SK-N-MC (cell line): Measurements from ENCODE around the gene RPS6KB2.

Source experiments
- DNase-seq: peaks from one replicate; pipeline ENCODE4 v3.0.0-alpha.2; 2011; ENCODE audit warnings: low read depth, low spot score
- H3K27ac ChIP-seq: fragments of 200-600 bp; sonication (generic); 2 replicates; pipeline ENCODE4 v1.5.1; 2016; ENCODE audit warnings: mixed run types
- H3K36me3 ChIP-seq: fragments of 200-600 bp; sonication (generic); 2 replicates; pipeline ENCODE4 v1.6.1; 2017; ENCODE audit warnings: antibody characterized with exemption, low read length, mixed read lengths; ENCODE audit not compliant: insufficient read depth
- H3K4me3 ChIP-seq: fragments of 200-600 bp; sonication (generic); 2 replicates; pipeline ENCODE4 v1.5.1; 2016
- H3K9ac ChIP-seq: fragments of 200-600 bp; sonication (generic); 2 replicates; pipeline ENCODE4 v1.8.0; 2017; ENCODE audit warnings: mixed run types, mixed read lengths; ENCODE audit not compliant: insufficient read length
- H3K9me3 ChIP-seq: fragments of 200-600 bp; sonication (generic); 2 replicates; pipeline ENCODE4 v1.6.1; 2017; ENCODE audit warnings: low read depth, mild to moderate bottlenecking, antibody characterized with exemption, low read length, moderate library complexity, mixed read lengths
- EZH2 ChIP-seq: fragments of 200-600 bp; sonication (generic); IDR thresholded peaks from one replicate; pipeline ENCODE4 v1.6.1; 2017; ENCODE audit warnings: antibody characterized with exemption
- FOXP2 ChIP-seq: optimal IDR thresholded peaks from 2 replicates; pipeline ENCODE3; 2011; ENCODE audit warnings: mild to moderate bottlenecking, moderate library complexity; ENCODE audit not compliant: insufficient read depth; ENCODE audit errors: extremely low read length, control extremely low read depth
- POLR2AphosphoS5 ChIP-seq: IDR thresholded peaks from 2 replicates; pipeline ENCODE4 v1.6.1; 2012; ENCODE audit warnings: mild to moderate bottlenecking, low read depth, low read length, borderline replicate concordance

RPS6KB2 gene

GRCh38 chr11:67404515-67405195 is 23.6 kb upstream of the RPS6KB2 start:
- Histone ChIP-seq H3K27ac (no peak overlapping the region), H3K36me3 (peaks cover 3% of the 10 kb centered on the region; the same call in 1 of the 2 replicates), H3K9ac (no peak overlapping the region), H3K9me3 (no peaks in the 10 kb centered on the region), H3K4me3 (no peak overlapping the region)
- no peak for DNase-seq
- TF ChIP-seq POLR2AphosphoS5 (no peak), EZH2 (no peak), FOXP2 (no peak)

- H3K36me3 ChIP-seq: peaks cover 1% of the 10 kb centered on the region; the same call in 1 of the 2 replicates
- no peak overlapping the region for H3K9ac ChIP-seq
- no peak overlapping the region for H3K4me3 ChIP-seq
- no peaks in the 10 kb centered on the region for H3K9me3 ChIP-seq
- DNase-seq: no peak
- H3K27ac ChIP-seq: no peak overlapping the region
- TF ChIP-seq POLR2AphosphoS5 (no peak), FOXP2 (no peak), EZH2 (no peak)
Measured at GRCh38 chr11:67405196-67405567, 23.1 kb upstream of the RPS6KB2 start.

GRCh38 chr11:67405688-67406339 is 22.5 kb upstream of the RPS6KB2 start:
- Histone ChIP-seq H3K9me3 (no peaks in the 10 kb centered on the region), H3K4me3 (no peak overlapping the region), H3K27ac (no peak overlapping the region), H3K9ac (no peak overlapping the region), H3K36me3 (no peaks in the 10 kb centered on the region)
- DNase-seq: no peak
- TF ChIP-seq EZH2 (no peak), POLR2AphosphoS5 (no peak), FOXP2 (no peak)

- H3K4me3 ChIP-seq: no peak overlapping the region
- no peak overlapping the region for H3K9ac ChIP-seq
- H3K36me3 ChIP-seq: no peaks in the 10 kb centered on the region
- no peaks in the 10 kb centered on the region for H3K9me3 ChIP-seq
- no peak for DNase-seq
- TF ChIP-seq FOXP2: no peak
- H3K27ac ChIP-seq: no peak overlapping the region
Measured at GRCh38 chr11:67406420-67406968, 21.8 kb upstream of the RPS6KB2 start.

- Histone ChIP-seq H3K36me3 (no peaks in the 10 kb centered on the region), H3K27ac (no peak overlapping the region), H3K9me3 (no peaks in the 10 kb centered on the region), H3K4me3 (no peak overlapping the region), H3K9ac (no peak overlapping the region)
- TF ChIP-seq POLR2AphosphoS5 (no peak), EZH2 (no peak), FOXP2 (no peak)
- DNase-seq: no peak
Measured at GRCh38 chr11:67406969-67407687, 21.2 kb upstream of the RPS6KB2 start.

- Histone ChIP-seq H3K9ac (no peak overlapping the region), H3K9me3 (no peaks in the 10 kb centered on the region), H3K36me3 (no peaks in the 10 kb centered on the region), H3K4me3 (no peak overlapping the region), H3K27ac (no peak overlapping the region)
- no peak for DNase-seq
- TF ChIP-seq POLR2AphosphoS5 (no peak), EZH2 (no peak)
Measured at GRCh38 chr11:67407688-67408163, 20.6 kb upstream of the RPS6KB2 start.

GRCh38 chr11:67408437-67409200 is 19.7 kb upstream of the RPS6KB2 start:
- DNase-seq: no peak
- no peak overlapping the region for H3K4me3 ChIP-seq

GRCh38 chr11:67409261-67409666 is 19.0 kb upstream of the RPS6KB2 start:
- DNase-seq: no peak
- H3K9ac ChIP-seq: no peak overlapping the region
- TF ChIP-seq FOXP2 (no peak), EZH2 (no peak), POLR2AphosphoS5 (no peak)
- no peaks in the 10 kb centered on the region for H3K36me3 ChIP-seq
- no peaks in the 10 kb centered on the region for H3K9me3 ChIP-seq
- H3K27ac ChIP-seq: no peak overlapping the region
- H3K4me3 ChIP-seq: no peak overlapping the region

More at GRCh38 chr11:67408437-67409200, 19.7 kb upstream of the RPS6KB2 start:
- H3K9me3 ChIP-seq: no peaks in the 10 kb centered on the region
- H3K36me3 ChIP-seq: no peaks in the 10 kb centered on the region
- H3K9ac ChIP-seq: no peak overlapping the region
- TF ChIP-seq EZH2 (no peak), FOXP2 (no peak), POLR2AphosphoS5 (no peak)
- H3K27ac ChIP-seq: no peak overlapping the region
